Stimulated activated CD4-positive, alpha-beta T cell treated with anti-CD3 and anti-CD28 coated beads, Interleukin-2, amount 100 ng/mL, for 24 hours (primary cell): ENCODE measurements around the gene KIF4A.
"Not testable (repeated sequence)": the region's sequence is repeated elsewhere in the genome, so short reads cannot be mapped to it uniquely, and the experiment has no call there.

Experiments
- DNase-seq, 2 donors: peaks; one replicate each; pipeline ENCODE4 v3.0.0-alpha.2; 2020

Gene KIF4A, protein sequence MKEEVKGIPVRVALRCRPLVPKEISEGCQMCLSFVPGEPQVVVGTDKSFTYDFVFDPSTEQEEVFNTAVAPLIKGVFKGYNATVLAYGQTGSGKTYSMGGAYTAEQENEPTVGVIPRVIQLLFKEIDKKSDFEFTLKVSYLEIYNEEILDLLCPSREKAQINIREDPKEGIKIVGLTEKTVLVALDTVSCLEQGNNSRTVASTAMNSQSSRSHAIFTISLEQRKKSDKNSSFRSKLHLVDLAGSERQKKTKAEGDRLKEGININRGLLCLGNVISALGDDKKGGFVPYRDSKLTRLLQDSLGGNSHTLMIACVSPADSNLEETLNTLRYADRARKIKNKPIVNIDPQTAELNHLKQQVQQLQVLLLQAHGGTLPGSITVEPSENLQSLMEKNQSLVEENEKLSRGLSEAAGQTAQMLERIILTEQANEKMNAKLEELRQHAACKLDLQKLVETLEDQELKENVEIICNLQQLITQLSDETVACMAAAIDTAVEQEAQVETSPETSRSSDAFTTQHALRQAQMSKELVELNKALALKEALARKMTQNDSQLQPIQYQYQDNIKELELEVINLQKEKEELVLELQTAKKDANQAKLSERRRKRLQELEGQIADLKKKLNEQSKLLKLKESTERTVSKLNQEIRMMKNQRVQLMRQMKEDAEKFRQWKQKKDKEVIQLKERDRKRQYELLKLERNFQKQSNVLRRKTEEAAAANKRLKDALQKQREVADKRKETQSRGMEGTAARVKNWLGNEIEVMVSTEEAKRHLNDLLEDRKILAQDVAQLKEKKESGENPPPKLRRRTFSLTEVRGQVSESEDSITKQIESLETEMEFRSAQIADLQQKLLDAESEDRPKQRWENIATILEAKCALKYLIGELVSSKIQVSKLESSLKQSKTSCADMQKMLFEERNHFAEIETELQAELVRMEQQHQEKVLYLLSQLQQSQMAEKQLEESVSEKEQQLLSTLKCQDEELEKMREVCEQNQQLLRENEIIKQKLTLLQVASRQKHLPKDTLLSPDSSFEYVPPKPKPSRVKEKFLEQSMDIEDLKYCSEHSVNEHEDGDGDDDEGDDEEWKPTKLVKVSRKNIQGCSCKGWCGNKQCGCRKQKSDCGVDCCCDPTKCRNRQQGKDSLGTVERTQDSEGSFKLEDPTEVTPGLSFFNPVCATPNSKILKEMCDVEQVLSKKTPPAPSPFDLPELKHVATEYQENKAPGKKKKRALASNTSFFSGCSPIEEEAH

DNA sequence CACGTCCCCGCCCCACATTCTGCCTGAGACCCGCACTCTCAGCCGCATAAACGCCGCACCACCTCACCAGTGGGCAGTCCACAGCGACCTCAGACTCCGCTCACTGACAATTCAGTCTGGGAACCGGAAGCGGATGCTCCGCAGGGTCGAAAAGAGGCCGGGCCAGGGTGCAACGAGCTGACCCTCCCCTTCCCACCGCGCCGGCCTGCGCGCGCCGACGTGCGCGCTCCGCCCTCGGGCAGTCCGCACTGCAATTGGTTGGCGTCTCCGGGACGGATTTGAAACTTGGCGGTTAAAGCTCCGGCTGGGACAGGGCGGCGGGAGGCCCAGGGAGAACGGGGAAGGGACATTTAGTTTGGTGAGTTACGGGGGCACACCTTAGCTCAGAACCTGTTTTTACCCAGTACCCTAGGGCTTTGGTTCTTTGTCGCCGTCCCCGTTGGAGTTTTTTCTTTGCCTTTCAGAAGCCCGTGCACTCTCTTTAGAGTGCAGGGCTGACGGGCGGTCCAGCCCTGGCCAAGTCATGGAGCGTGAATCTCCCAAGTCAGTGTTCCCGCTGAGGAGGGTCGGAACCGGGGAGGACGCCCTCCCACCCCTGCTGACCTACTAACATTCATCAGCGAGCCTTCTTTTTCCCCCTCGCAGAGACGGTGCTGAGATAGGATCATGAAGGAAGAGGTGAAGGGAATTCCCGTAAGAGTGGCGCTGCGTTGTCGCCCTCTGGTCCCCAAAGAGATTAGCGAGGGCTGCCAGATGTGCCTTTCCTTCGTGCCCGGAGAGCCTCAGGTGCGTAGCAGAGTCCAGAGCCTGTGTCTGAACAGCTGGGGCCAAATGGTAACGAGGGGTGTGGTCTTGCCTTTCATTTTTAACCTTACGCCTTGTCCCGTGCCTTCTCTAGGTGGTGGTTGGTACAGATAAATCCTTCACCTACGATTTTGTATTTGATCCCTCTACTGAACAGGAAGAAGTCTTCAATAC lies at the start of gene KIF4A, which contains the start of gene PDZD11:
KIF4A (plus strand) TSS at position 312 of the 978 bp plus-strand sequence; CDS start at position 667, 355 bp downstream.
PDZD11 (minus strand) TSS at position 135 of the 978 bp plus-strand sequence. CDS start 586 bp downstream, outside the sequence.
- peak; percentile 77 to 81 for DNase-seq

DNA sequence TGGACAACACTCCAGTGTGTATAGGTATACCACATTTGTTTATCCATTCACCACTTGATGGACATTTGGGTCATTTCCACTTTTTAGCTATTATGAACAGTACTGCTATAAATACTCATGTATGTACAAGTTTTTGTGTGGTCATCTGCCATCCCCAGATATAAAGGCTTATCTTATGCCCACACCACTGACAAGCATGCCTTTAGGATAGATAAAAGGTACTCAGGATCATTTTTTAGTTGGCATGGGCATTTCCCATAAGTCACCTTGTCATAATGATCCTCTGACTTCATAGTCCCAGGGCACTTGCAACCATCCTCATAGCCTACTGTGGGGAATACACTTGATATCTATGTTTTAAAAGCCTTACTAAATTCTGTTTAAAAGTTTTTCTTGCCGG lies 49.2 kb upstream of the KIF4A start:
- no peak for DNase-seq

DNA sequence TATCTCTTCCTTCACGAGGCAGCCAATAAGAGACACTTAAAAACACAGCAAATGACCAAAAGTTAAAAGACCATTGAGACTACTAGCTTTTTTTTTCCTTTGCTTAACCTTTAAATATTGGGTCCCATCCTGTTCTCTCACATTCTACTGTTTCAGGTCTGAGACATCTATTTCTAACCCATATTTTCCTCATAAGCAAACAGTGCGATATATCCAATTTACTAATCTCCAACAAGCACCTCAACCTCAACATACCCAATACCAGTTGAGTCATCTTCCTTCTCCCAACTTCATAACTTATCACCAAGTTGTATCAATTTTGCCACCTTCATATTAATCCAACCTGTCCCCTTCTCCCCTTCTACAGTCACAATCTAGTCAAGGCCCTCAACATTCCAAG lies 48.4 kb upstream of the KIF4A start:
- DNase-seq: no peak

DNA sequence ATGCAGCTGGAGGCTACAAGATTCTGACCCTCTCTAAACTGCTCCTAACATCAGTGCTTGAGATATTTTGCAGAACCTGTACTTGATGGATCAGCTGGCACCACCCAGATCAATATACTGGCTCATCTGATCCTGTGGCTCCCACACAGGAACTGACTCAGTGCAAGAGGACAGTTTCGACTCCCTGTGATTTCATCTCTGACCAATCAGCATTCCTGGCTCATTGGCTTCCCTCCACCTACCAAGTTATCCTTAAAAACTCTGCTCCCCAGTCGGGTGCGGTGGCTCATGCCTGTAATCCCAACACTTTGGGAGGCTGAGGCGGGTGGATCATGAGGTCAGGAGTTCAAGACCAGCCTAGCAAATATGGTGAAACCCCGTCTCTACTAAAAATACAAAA lies 46.3 kb upstream of the KIF4A start:
- not testable (repeated sequence) for DNase-seq

DNA sequence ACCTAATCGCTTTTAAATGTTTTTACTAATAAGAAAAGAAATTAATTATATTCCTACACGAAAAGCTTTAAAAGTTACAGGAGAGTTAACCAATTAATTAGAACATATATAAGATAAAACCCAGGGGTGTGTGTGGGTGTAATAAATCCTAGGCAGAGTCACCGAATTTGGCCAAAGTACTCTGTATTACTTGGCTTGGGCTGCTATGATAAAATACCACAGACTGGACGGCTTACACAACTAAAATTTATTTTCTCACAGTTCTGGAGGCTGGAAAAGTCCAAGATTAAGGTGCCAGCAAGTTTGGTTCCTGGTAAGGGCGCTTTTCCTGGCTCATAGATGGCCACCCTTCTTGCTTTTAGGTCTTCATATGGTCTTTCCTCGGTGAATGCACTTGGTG lies 45.0 kb upstream of the KIF4A start:
- no peak for DNase-seq

DNA sequence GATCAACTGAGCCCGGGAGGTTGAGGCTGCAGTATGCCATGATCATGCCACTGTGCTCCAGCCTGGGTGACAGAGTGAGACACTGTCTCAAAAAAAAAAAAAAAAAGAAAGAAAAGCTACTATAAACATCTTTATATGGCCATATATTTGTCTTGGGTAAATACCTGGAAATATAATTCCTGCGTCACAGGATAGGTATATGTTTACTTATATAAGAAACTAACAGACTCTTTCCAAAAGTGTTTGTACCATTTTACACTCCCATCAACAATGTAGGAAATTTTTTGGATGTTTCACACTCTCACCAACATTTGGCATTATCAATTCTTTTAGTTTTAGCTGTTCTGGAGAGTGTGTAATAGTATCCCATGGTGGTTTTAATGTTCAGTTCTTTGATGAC lies 42.7 kb upstream of the KIF4A start:
- no peak for DNase-seq

DNA sequence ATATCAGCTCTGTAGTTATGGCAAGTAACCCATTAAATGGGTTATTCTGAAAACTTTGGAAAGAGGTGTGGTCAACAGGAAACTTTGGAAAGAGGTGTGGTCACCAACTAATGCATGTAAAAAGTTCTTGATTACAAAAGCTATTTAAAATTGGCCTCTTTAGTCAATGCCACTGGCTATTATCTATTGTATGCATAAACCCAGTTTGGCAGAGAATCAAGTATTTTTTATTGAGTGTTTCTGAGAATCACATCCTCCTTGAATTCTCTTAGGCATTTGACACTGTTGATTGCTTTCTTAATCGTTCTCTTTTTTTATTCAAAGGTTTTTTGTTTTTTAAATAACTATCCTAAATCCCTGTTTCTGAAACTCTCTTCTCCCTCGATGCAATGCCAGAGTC lies 37.4 kb upstream of the KIF4A start:
- no peak for DNase-seq

DNA sequence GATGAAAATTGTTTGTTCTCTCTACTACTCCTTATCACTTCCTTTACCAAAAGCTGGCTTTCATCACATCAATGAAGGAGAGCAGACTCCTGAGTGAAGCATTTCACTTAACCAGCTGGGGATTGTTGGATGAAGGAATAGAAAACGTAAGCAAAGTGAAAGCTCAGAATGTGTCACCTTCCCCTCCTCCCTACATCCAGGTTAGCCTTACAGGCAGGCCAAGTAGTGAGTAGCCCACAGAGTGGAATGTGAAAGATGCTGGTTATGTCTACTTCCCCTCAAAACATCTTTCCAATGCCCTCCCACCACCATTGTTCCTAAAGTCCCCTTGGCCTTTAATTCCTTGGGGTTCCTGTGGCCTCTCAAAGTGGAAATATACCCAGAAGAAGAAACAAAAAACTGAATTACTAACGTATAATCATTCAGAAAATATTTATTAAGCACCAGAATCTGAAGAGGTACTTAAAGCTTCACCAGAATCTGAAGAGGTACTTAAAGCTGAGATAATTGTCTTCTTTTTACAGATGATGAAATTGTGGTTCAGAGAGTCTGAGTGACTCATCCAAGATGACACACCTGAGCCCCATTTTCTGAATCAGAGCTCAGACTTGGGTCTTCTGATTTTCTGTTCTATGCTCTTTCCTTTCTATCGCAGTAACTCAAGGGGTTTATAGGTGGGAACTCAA lies 36.4 kb upstream of the KIF4A start:
- DNase-seq: no peak

DNA sequence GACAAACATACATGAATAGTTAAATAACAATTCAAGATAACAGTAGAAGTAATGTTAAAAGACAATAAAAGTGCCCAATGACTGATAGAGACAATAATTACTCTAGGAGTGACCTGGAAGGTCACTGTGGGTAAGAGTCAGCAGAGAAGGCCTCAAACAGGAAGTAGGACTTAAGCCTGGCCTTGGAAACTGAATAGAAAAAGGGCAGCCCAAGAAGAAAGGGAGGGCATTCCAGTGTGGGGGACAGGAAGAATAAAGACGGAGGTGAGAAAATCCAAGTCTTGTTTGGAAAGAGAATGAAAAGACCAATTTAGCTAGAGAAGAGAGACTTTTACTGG lies 35.9 kb upstream of the KIF4A start:
- no peak for DNase-seq

DNA sequence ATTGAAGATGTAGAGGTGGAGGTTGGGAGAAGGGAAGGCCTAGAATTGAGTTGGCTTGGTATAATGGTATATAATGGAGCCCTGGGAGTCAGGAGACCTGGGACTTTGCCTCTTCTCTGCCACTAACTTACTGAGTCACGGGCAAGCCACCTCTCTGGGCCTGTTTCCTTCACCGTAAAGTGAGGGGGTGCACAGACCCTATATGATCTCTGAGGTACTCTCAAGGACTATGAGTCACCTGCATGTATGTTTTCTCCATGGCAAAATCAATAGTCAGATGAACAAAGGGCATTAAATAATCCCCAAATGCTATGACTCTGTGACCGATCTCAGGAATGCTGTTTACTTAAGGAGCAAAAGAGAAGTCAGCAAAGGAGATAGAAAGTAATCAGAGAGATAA lies 35.0 kb upstream of the KIF4A start:
- no peak for DNase-seq

DNA sequence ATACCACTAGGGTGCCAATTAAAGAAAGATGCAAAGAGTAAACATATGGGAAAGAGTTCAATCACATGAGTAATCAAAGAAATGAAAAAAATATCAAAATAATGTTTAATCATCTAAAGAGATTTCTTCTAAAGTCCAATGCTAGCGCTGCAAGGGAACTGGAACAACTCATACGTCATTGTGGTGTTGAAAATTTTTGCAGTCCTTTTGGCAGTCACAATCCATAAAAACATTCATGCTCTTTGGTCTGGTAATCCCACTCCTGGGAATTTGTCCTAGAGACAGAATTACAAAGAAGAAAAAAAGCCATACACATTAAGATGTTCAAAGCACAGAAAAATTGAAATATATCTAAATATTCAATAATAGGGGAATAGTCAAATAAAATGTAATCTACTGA lies 34.5 kb upstream of the KIF4A start:
- no peak for DNase-seq

DNA sequence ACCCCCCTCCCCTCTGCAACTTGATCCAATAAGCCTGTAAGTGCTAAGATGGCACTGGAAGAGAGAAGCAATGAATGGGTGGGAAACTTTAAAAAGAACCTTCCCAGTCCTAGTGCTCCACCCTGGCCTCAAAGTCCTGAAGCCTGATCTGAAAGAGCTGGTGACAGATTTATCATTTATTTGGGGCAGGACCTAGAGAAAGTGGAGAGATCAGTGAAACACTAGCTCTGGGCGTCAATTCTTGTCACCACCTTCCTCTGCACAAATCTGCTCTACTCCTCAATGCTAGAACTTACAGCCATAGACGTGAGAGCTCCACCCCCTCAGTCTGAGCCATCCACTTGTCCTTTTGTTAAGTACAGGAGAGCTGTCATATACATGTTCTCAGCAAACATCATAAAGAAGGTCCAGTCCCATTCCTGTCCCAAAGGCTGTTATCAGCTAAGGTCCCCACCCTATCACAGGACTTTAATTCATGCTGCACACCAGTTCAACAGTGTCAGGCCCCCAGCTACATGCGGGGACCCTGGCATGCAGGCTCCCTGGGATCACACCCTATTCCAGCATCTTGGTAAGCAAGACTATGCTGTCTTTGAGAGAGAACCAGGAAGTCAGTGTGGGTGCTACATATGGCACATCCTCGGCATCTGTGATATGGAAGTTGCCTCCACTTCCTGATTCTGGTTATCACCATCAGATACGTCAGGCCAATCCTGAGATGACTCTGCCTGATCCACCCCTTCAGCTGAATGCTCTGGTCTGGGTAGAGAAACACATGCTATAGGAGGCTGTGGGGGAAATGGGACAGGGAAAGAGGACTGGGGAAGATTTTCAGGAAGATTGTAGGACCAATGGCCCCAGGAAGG lies 32.2 kb upstream of the KIF4A start:
- DNase-seq: no peak

DNA sequence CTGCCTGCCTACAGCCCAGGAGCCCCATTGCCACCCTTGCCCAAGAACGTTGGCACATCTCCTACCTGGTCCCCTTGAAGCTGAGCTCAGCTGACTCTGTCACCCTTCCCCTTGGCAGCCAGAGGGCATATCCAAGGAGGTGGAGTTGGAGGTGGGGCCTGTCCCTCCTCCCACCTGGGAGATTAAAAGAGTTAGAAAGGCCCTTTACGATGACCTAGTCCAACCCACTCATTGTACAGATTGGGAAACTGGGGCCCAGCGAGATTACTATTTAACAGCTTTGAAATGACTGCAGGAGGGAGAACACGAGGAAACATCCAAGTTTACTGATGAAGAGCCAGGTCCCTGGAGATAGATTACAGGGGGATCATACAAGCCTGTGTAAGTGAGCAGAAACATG lies 29.8 kb upstream of the KIF4A start, which contains the start of gene P2RY4:
P2RY4 (minus strand) TSS at position 101 of the 400 bp plus-strand sequence. CDS start 580 bp downstream, outside the sequence.
- no peak for DNase-seq

DNA sequence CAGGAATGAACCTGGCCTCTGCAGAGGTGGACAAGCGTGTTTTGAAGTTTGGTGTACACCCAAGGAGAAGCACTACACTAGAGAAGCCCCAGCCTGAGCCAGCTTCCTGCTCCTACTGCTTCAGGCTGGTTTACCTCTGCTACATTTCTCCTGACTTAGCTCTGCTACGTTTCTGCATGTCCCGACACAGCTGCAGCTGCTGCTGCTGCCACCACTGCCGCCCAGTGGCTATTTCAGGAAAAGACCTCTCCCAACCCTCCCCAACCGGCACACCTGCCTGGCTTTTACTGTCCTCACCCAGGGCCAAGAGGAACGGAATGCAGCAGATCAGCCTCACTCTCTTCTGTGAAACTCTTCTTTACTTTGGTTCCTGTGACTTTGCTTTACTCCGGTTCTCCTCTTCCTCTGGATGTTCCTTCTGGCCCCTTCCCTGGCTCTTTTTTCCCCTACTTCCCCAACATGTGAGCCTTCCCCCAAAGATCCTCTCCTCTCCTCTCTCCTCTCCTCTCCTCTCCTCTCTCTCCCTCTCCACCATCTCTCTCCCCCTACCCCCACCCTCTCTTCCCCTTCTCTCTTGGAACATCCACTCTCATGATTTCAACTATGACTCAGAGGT lies 26.8 kb upstream of the KIF4A start:
- DNase-seq: peak; percentile 17 to 49

DNA sequence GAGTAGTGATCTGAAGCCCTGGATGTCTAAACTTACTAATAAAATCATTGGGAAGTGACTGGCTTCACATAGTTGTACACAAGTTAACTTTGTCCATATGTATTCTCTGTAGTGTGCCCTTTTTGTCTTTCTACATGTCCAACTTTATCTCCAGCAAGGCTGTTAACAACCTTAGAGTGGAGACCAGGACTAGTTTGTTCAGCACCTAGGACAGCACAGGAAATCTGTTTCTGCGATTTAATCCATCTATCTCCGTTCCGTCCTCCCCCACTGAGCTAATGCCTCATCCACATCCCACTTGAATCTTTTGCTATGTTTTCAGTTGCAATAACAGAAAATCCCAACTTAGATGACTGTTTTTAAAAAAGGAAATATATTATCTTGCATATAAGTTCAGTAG lies 25.1 kb upstream of the KIF4A start:
- no peak for DNase-seq

DNA sequence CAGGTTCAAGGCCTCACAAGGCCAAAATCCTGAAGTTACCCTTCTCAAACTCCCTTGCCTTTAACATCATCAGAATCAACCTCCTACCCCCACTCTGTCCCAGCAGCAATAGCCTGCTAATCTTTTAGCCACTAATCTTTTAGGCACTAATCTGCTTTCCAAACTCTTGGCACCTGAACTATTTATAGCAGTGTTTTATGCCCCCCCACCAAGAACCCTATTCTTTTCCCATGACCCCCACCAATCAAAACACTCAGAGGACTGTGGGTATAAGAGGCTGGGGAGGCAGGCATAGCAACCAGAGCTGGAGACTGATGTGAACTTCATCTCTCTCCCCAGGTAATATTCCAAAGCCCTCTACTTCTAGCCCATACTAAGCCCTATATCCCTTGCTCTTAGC lies 21.9 kb upstream of the KIF4A start, which contains the start of gene ARR3:
ARR3 (plus strand) TSS at position 301 of the 400 bp plus-strand sequence. CDS start 1,052 bp downstream, outside the sequence.
- no peak for DNase-seq

DNA sequence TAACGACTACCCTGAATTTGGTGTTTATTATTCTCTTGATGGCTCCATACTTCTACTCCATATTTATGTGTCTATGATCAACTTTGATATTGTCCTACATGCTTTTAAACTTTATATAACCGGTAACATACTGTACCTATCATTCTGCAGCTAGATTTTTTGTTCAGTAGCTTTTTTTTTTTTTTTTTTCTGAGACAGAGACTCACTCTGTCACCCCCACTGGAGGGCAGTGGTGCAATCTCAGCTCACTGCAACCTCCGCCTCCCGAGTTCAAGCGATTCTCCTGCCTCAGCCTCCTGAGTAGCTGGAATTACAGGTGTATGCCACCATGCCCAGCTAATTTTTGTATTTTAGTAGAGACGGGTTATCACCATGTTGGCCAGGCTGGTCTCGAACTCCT lies 15.9 kb upstream of the KIF4A start:
- DNase-seq: not testable (repeated sequence)

DNA sequence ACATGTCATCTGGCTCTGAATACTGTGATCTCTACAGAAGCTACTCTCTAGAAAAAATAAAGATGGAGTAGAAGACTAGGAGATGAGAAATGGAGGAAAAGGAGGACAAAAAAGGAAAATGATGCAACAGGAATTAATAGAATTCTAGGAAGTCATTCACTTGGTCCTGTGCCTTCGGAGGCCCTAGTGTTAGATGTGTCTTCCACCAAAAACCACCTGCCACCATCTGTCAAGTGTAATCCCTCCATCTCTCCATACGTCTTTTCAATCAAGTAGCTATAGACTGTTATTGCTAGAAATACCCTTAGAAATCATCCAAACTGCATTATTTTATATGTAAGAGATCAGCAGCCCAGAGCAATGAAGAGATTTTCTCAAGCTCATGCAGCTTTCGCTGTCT lies 10.8 kb upstream of the KIF4A start:
- no peak for DNase-seq

DNA sequence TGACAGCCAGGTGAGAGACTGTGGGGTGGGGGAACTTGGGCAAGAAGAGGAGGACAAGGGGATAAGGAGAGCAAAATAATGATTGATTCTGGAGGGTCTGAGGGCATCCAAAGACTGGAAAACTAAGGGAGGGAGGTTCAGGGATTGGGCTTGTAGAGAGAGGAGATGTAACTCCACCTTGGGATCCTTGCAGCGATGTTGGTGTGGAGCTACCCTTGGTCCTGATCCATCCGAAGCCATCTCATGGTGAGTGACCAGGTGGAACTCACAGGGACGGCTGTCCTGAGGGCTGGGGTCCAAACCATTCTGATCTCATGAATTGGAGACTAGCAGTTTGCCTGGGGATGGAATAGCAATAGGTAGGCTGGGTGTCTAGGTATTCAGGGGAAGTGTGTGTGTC lies 9.3 kb upstream of the KIF4A start:
- DNase-seq: no peak

DNA sequence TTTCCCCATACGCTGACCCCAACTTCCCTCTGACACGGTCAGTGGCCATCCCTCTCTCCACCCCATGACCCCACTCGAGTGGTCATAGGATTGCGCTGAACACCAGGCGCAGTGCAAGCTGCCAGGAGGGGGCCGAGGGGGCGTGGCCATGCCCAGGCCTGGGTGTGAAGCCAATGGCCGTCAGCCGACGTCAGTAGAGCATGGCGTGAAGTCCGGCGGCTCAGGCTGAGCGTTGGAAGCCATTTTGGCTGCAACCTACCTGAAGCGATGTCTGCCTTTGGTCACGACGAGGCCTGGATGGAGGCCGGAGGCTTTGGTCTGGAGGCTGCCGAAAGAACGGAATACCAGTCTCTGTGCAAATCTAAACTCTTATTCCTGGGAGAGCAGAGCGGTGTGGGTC lies 8.0 kb upstream of the KIF4A start, which contains the start of gene RAB41:
RAB41 (plus strand) TSS at position 222 of the 400 bp plus-strand sequence; CDS start at position 268, 46 bp downstream.
- DNase-seq: no peak
